Naive thymus-derived CD8-positive, alpha-beta T cell (primary cell): ENCODE measurements around the gene ANGPT4. TPM values are rescaled to one million over a fixed set of nuclear protein-coding genes. Genes with fewer than 3 reads are reported as not detected.

Experiments
- ATAC-seq, 2 donors: fragments of 150-1000 bp; cut with Tn5 transposase in 1 of 2; sonication (Bioruptor Pico), chemical (Tn5 transposase) in 1 of 2; 1 replicate in 1 of 2; 2 replicates in 1 of 2; pipeline ENCODE4 v1.10.0; 2021; ENCODE audit warnings: mild to moderate bottlenecking in 2 of 2, moderate library complexity in 2 of 2
- POLR2A ChIA-PET: fragments of 350-600 bp; sonication (Branson Sonifier 250); formaldehyde crosslinking; loops from one replicate; lab custom pipeline; 2021; ENCODE audit warnings: antibody characterized with exemption; lab: Charles Lee
- DNase-seq, 10 donors: peaks; one replicate each; pipeline versions ENCODE4 v3.0.0 to v3.0.0-alpha.2; 2020 to 2022
- H3K27ac Mint-ChIP-seq, 10 donors: one replicate each; pipeline ENCODE4 v1.8.0; 2020 to 2022; ENCODE audit warnings: mild to moderate bottlenecking in 10 of 10, mixed read lengths in 10 of 10, moderate library complexity in 4 of 10, inconsistent platforms in 1 of 10
- H3K27me3 Mint-ChIP-seq, 5 donors: one replicate each; pipeline ENCODE4 v1.8.0; 2021 to 2022; ENCODE audit warnings: mixed read lengths in 5 of 5
- H3K36me3 Mint-ChIP-seq, 3 donors: one replicate each; pipeline ENCODE4 v1.8.0; 2020 to 2022; ENCODE audit warnings: mixed read lengths in 3 of 3, mild to moderate bottlenecking in 2 of 3, inconsistent platforms in 1 of 3
- H3K4me1 Mint-ChIP-seq, 4 donors: one replicate each; pipeline ENCODE4 v1.8.0; 2021 to 2022; ENCODE audit warnings: mixed read lengths in 4 of 4
- H3K4me3 Mint-ChIP-seq, 10 donors: one replicate each; pipeline ENCODE4 v1.8.0; 2020 to 2022; ENCODE audit warnings: mild to moderate bottlenecking in 10 of 10, mixed read lengths in 10 of 10, moderate library complexity in 6 of 10, inconsistent platforms in 1 of 10
- H3K9me3 Mint-ChIP-seq, 9 donors: one replicate each; pipeline ENCODE4 v1.8.0; 2020 to 2022; ENCODE audit warnings: mixed read lengths in 9 of 9, mild to moderate bottlenecking in 3 of 9, inconsistent platforms in 1 of 9, moderate library complexity in 1 of 9
- polyA plus RNA-seq, 3 donors: library from polyadenylated mRNA; unstranded; fragments of 300-500 nt; fragmentation: Illumina TruSeq; gene quantifications; one replicate each; pipeline ENCODE4 v1.2.3, GENCODE V29; 2021
- total RNA-seq, 8 experiments: library from RNA in 2 of 8; stranded (reverse) in 2 of 8; gene quantifications; one replicate each; pipeline ENCODE4 v1.2.3 and lab custom pipeline; 2021 to 2026

Gene ANGPT4
- total and polyA plus RNA-seq, 5 experiments from 2014 or later = not detected

GRCh38 chr20:931401-931800, 15.3 kb upstream of the ANGPT4 start:
- Mint-ChIP-seq H3K4me1 (no peaks in the 10 kb centered on the region), H3K27ac (no peak overlapping the region), H3K9me3 (peaks cover 6 to 18% (median 13%) of the 10 kb centered on the region in 9 donors), H3K4me3 (no peak overlapping the region), H3K36me3 (peaks cover 0 to 11% (median 10%) of the 10 kb centered on the region in 3 donors), H3K27me3 (peaks cover 5 to 14% (median 6%) of the 10 kb centered on the region in 5 donors)
- no peak for ATAC-seq
- no peak for DNase-seq
- POLR2A ChIA-PET = no interaction called here

GRCh38 chr20:926670-927069, 10.5 kb upstream of the ANGPT4 start:
- Mint-ChIP-seq H3K36me3 (peaks cover 0 to 7% (median 6%) of the 10 kb centered on the region in 3 donors), H3K9me3 (peaks cover 6 to 13% (median 10%) of the 10 kb centered on the region in 9 donors), H3K27me3 (peaks cover 4 to 20% (median 12%) of the 10 kb centered on the region in 5 donors), H3K4me1 (no peaks in the 10 kb centered on the region), H3K4me3 (no peak overlapping the region), H3K27ac (no peak overlapping the region)
- ATAC-seq = no peak
- no peak for DNase-seq
- POLR2A ChIA-PET = no interaction called here

GRCh38 chr20:925516-925915, 9.4 kb upstream of the ANGPT4 start:
- H3K4me3 Mint-ChIP-seq = no peak overlapping the region
- peaks cover 0 to 2% (median 0%) of the 10 kb centered on the region in 3 donors for H3K36me3 Mint-ChIP-seq
- DNase-seq (no peak), ATAC-seq (no peak)
- H3K27me3 Mint-ChIP-seq = peaks cover 4 to 22% (median 12%) of the 10 kb centered on the region in 5 donors
- peaks cover 0 to 4% (median 2%) of the 10 kb centered on the region in 9 donors for H3K9me3 Mint-ChIP-seq
- POLR2A ChIA-PET = interaction anchor here (0.7 kb wide), 1 partner anchor 8 kb away, joined by 5 read pairs; no protein-coding TSS in a partner anchor
- H3K4me1 Mint-ChIP-seq = no peaks in the 10 kb centered on the region
- no peak overlapping the region for H3K27ac Mint-ChIP-seq

- ATAC-seq = no peak
- POLR2A ChIA-PET = no interaction called here
- H3K9me3 Mint-ChIP-seq = no peaks in the 10 kb centered on the region
These were observed 8.5 kb upstream of the ANGPT4 start for GRCh38 chr20:924639-925038.

GRCh38 chr20:922781-923180, 6.6 kb upstream of the ANGPT4 start:
- H3K27me3 Mint-ChIP-seq = peaks cover 4 to 22% (median 12%) of the 10 kb centered on the region in 5 donors
- no peak for ATAC-seq
- no peak overlapping the region for H3K27ac Mint-ChIP-seq
- H3K36me3 Mint-ChIP-seq = no peaks in the 10 kb centered on the region
- no peak for DNase-seq
- H3K4me3 Mint-ChIP-seq = no peak overlapping the region
- POLR2A ChIA-PET = no interaction called here
- no peaks in the 10 kb centered on the region for H3K4me1 Mint-ChIP-seq
- no peaks in the 10 kb centered on the region for H3K9me3 Mint-ChIP-seq

More at GRCh38 chr20:924639-925038, 8.5 kb upstream of the ANGPT4 start:
- no peak for DNase-seq
- no peaks in the 10 kb centered on the region for H3K4me1 Mint-ChIP-seq
- no peak overlapping the region for H3K4me3 Mint-ChIP-seq
- peaks cover 4 to 22% (median 12%) of the 10 kb centered on the region in 5 donors for H3K27me3 Mint-ChIP-seq
- no peak overlapping the region for H3K27ac Mint-ChIP-seq
- H3K36me3 Mint-ChIP-seq = no peaks in the 10 kb centered on the region

GRCh38 chr20:921068-921467, 4.9 kb upstream of the ANGPT4 start:
- POLR2A ChIA-PET = no interaction called here
- Mint-ChIP-seq H3K27me3 (peaks cover 0 to 11% (median 4%) of the 10 kb centered on the region in 5 donors), H3K4me1 (peaks cover 0 to 3% (median 0%) of the 10 kb centered on the region in 4 donors), H3K36me3 (no peaks in the 10 kb centered on the region), H3K27ac (no peak overlapping the region), H3K4me3 (no peak overlapping the region), H3K9me3 (no peaks in the 10 kb centered on the region)
- DNase-seq (no peak), ATAC-seq (no peak)

- POLR2A ChIA-PET = no interaction called here
- no peaks in the 10 kb centered on the region for H3K36me3 Mint-ChIP-seq
- H3K9me3 Mint-ChIP-seq = no peaks in the 10 kb centered on the region
- H3K4me3 Mint-ChIP-seq = no peak overlapping the region
- ATAC-seq (no peak), DNase-seq (no peak)
- H3K4me1 Mint-ChIP-seq = peaks cover 0 to 3% (median 0%) of the 10 kb centered on the region in 4 donors
- no peak overlapping the region for H3K27ac Mint-ChIP-seq
- H3K27me3 Mint-ChIP-seq = peaks cover 0 to 7% (median 4%) of the 10 kb centered on the region in 5 donors
These were observed 4.2 kb upstream of the ANGPT4 start for GRCh38 chr20:920311-920710.

GRCh38 chr20:919491-919916, 3.4 kb upstream of the ANGPT4 start:
- Mint-ChIP-seq H3K27me3 (peaks cover 0 to 8% (median 5%) of the 10 kb centered on the region in 5 donors), H3K27ac (no peak overlapping the region), H3K36me3 (no peaks in the 10 kb centered on the region)

GRCh38 chr20:917416-917815, 1.3 kb upstream of the ANGPT4 start:
- H3K4me3 Mint-ChIP-seq = no peak overlapping the region
- ATAC-seq = no peak
- H3K9me3 Mint-ChIP-seq = no peaks in the 10 kb centered on the region
- no peak overlapping the region for H3K27ac Mint-ChIP-seq
- DNase-seq = no peak
- H3K36me3 Mint-ChIP-seq = no peaks in the 10 kb centered on the region
- H3K4me1 Mint-ChIP-seq = peaks cover 0 to 7% (median 1%) of the 10 kb centered on the region in 4 donors
- H3K27me3 Mint-ChIP-seq = peaks cover 3 to 19% (median 9%) of the 10 kb centered on the region in 5 donors
- POLR2A ChIA-PET = interaction anchor here (0.5 kb wide), 1 partner anchor 8 kb away, joined by 5 read pairs; no protein-coding TSS in a partner anchor

More at GRCh38 chr20:919491-919916, 3.4 kb upstream of the ANGPT4 start:
- DNase-seq = no peak
- no peak for ATAC-seq
- Mint-ChIP-seq H3K9me3 (no peaks in the 10 kb centered on the region), H3K4me3 (no peak overlapping the region), H3K4me1 (peaks cover 0 to 3% (median 0%) of the 10 kb centered on the region in 4 donors)
- POLR2A ChIA-PET = no interaction called here

- Mint-ChIP-seq H3K27ac (no peak overlapping the region), H3K27me3 (peaks cover 3 to 18% (median 9%) of the 10 kb centered on the region in 5 donors), H3K4me3 (no peak overlapping the region), H3K4me1 (peaks cover 0 to 7% (median 1%) of the 10 kb centered on the region in 4 donors), H3K36me3 (no peaks in the 10 kb centered on the region), H3K9me3 (no peaks in the 10 kb centered on the region)
- DNase-seq = no peak
- POLR2A ChIA-PET = interaction anchor here (0.5 kb wide), 1 partner anchor 9 kb away, joined by 5 read pairs; no protein-coding TSS in a partner anchor
- no peak for ATAC-seq
These were observed 691 bp upstream of the ANGPT4 start for GRCh38 chr20:916825-917224.

- H3K4me1 Mint-ChIP-seq = peaks cover 0 to 7% (median 3%) of the 10 kb centered on the region in 4 donors
These were observed 1.2 kb downstream of the ANGPT4 start for GRCh38 chr20:914727-915498.

GRCh38 chr20:913306-913849, 2.8 kb downstream of the ANGPT4 start:
- no peaks in the 10 kb centered on the region for H3K9me3 Mint-ChIP-seq
- no peak overlapping the region for H3K4me3 Mint-ChIP-seq
- peaks cover 3 to 18% (median 9%) of the 10 kb centered on the region in 5 donors for H3K27me3 Mint-ChIP-seq
- no peaks in the 10 kb centered on the region for H3K36me3 Mint-ChIP-seq
- ATAC-seq = no peak
- peak overlapping the region in 1 of 10 donors; percentile 29 for H3K27ac Mint-ChIP-seq
- DNase-seq = no peak
- peaks cover 0 to 7% (median 3%) of the 10 kb centered on the region in 4 donors for H3K4me1 Mint-ChIP-seq
- POLR2A ChIA-PET = no interaction called here

More at GRCh38 chr20:914727-915498, 1.2 kb downstream of the ANGPT4 start:
- ATAC-seq (no peak), DNase-seq (no peak)
- no peaks in the 10 kb centered on the region for H3K36me3 Mint-ChIP-seq
- peak overlapping the region in 1 of 10 donors; percentile 74 for H3K27ac Mint-ChIP-seq
- H3K27me3 Mint-ChIP-seq = peaks cover 3 to 18% (median 9%) of the 10 kb centered on the region in 5 donors
- no peaks in the 10 kb centered on the region for H3K9me3 Mint-ChIP-seq
- no peak overlapping the region for H3K4me3 Mint-ChIP-seq
- POLR2A ChIA-PET = no interaction called here
